SK-N-SH (cell line): ENCODE data around the gene TUBB6. TPM values are rescaled to one million over a fixed set of nuclear protein-coding genes. Genes with fewer than 3 reads are reported as not detected.

ENCODE experiments used
- CTCF ChIA-PET: fragments of 300-600, 350-600 bp; formaldehyde crosslinking; extraction: SDS; loops from one replicate; lab custom pipeline; 2021; lab: Yijun Ruan, JAX
- POLR2A ChIA-PET: fragments of 350-600 bp; sonication (Branson Sonifier 250); formaldehyde crosslinking; extraction: SDS; loops from one replicate; lab custom pipeline; 2020; ENCODE audit warnings: antibody characterized with exemption, inconsistent platforms; lab: Yijun Ruan, JAX
- DNase-seq: peaks from one replicate; pipeline ENCODE4 v3.0.0; 2012
- H2AFZ ChIP-seq: fragments of 200-600 bp; sonication (generic); 2 replicates; pipeline ENCODE4 v1.8.1; 2016; ENCODE audit warnings: antibody characterized with exemption, mild to moderate bottlenecking, low read depth
- H3F3A ChIP-seq: fragments of 200-600 bp; sonication (generic); replicated peaks from 2 replicates; pipeline ENCODE3; 2016; ENCODE audit warnings: antibody characterized with exemption, mild to moderate bottlenecking; ENCODE audit not compliant: insufficient read depth
- H3K27ac ChIP-seq, 2 experiments: fragments of 200-500 bp in 1 of 2; fragments of 200-600 bp in 1 of 2; sonication (Bioruptor generic) in 1 of 2; sonication (generic), shearing (Covaris generic) in 1 of 2; 2 replicates each; pipeline versions ENCODE4 v1.5.1 to v1.6.1; 2014 to 2016; ENCODE audit warnings: low read depth in 2 of 2, inconsistent platforms in 1 of 2, low read length in 1 of 2, mild to moderate bottlenecking in 1 of 2, mixed read lengths in 1 of 2
- H3K27me3 ChIP-seq: fragments of 200-600 bp; sonication (generic), shearing (Covaris generic); 2 replicates; pipeline ENCODE4 v1.6.1; 2016; ENCODE audit warnings: mixed run types; ENCODE audit not compliant: insufficient read depth
- H3K36me3 ChIP-seq, 2 experiments: fragments of 200-500 bp in 1 of 2; fragments of 200-600 bp in 1 of 2; sonication (Bioruptor generic) in 1 of 2; sonication (generic) in 1 of 2; replicated peaks in 1 of 2; 2 replicates each; pipeline versions ENCODE3 to v1.5.1; 2014 to 2016; ENCODE audit warnings: low read length in 1 of 2, mild to moderate bottlenecking in 1 of 2; ENCODE audit not compliant: insufficient read depth in 2 of 2, control insufficient read depth in 1 of 2
- H3K4me1 ChIP-seq, 2 experiments: fragments of 200-500 bp in 1 of 2; fragments of 200-600 bp in 1 of 2; sonication (Bioruptor generic) in 1 of 2; sonication (generic), shearing (Covaris generic) in 1 of 2; 2 replicates each; pipeline versions ENCODE4 v1.5.1 to v1.6.1; 2014 to 2016; ENCODE audit warnings: low read depth in 1 of 2, low read length in 1 of 2, mixed run types in 1 of 2; ENCODE audit not compliant: insufficient read depth in 2 of 2, control insufficient read depth in 1 of 2
- H3K4me2 ChIP-seq: fragments of 200-600 bp; sonication (generic), shearing (Covaris generic); 2 replicates; pipeline ENCODE4 v1.6.1; 2017; ENCODE audit warnings: mixed run types
- H3K4me3 ChIP-seq, 2 experiments: fragments of 200-500 bp in 1 of 2; fragments of 200-600 bp in 1 of 2; sonication (Bioruptor generic) in 1 of 2; sonication (generic), shearing (Covaris generic) in 1 of 2; 2 replicates each; pipeline versions ENCODE4 v1.5.1 to v1.8.1; 2014 to 2016; ENCODE audit warnings: low read depth in 2 of 2, inconsistent platforms in 1 of 2, low read length in 1 of 2, mild to moderate bottlenecking in 1 of 2, mixed read lengths in 1 of 2, moderate library complexity in 1 of 2
- H3K79me2 ChIP-seq: fragments of 200-600 bp; sonication (generic); 2 replicates; pipeline ENCODE4 v1.8.1; 2017; ENCODE audit warnings: mild to moderate bottlenecking; ENCODE audit not compliant: insufficient read depth
- H3K9ac ChIP-seq: fragments of 200-600 bp; sonication (generic); 2 replicates; pipeline ENCODE4 v1.6.1; 2017; ENCODE audit warnings: mixed run types
- H3K9me2 ChIP-seq: fragments of 200-600 bp; sonication (generic); 2 replicates; pipeline ENCODE4 v1.6.1; 2017; ENCODE audit warnings: mixed run types
- H3K9me3 ChIP-seq: fragments of 200-600 bp; sonication (generic); 2 replicates; pipeline ENCODE4 v1.6.1; 2017; ENCODE audit warnings: mixed run types, mild to moderate bottlenecking, moderate library complexity
- H4K20me1 ChIP-seq: fragments of 200-600 bp; sonication (generic); 2 replicates; pipeline ENCODE4 v1.6.1; 2017; ENCODE audit warnings: mild to moderate bottlenecking, mixed run types; ENCODE audit not compliant: insufficient read depth
- CHD2 ChIP-seq: fragments of 150-350 bp; IDR thresholded peaks from 2 replicates; pipeline ENCODE4 v1.6.1; 2018; ENCODE audit warnings: low read length; ENCODE audit not compliant: partially characterized antibody
- EP300 ChIP-seq, 2 experiments: IDR thresholded peaks; 2 replicates each; pipeline versions ENCODE4 v1.4.0 to v1.6.1; 2012; ENCODE audit warnings: borderline replicate concordance in 1 of 2, low read depth in 1 of 2, low read length in 1 of 2
- EZH2phosphoT487 ChIP-seq: fragments of 200-600 bp; sonication (generic); IDR thresholded peaks from 2 replicates; pipeline ENCODE4 v1.6.1; 2017; ENCODE audit warnings: low read depth, mixed run types, mild to moderate bottlenecking, antibody characterized with exemption, moderate library complexity, borderline replicate concordance
- FOSL2 ChIP-seq: IDR thresholded peaks from 2 replicates; pipeline ENCODE4 v1.4.0; 2012; ENCODE audit warnings: low read depth, mild to moderate bottlenecking, moderate library complexity, borderline replicate concordance
- FOXJ3 ChIP-seq: sonication (generic); formaldehyde crosslinking; IDR thresholded peaks from 2 replicates; pipeline ENCODE4 v1.5.1; 2020; ENCODE audit warnings: mild to moderate bottlenecking, missing genetic modification reagents
- GABPA ChIP-seq: IDR thresholded peaks from 2 replicates; pipeline ENCODE4 v1.4.0; 2012; ENCODE audit warnings: low read depth, mild to moderate bottlenecking
- GATA2 ChIP-seq: sonication (generic); formaldehyde crosslinking; IDR thresholded peaks from 2 replicates; pipeline ENCODE4 v1.5.0; 2020; ENCODE audit warnings: mild to moderate bottlenecking, missing genetic modification reagents
- IRF3 ChIP-seq: fragments of 150-350 bp; IDR thresholded peaks from 2 replicates; pipeline ENCODE4 v1.6.1; 2016; ENCODE audit warnings: mild to moderate bottlenecking, low read depth, low read length
- JUND ChIP-seq: IDR thresholded peaks from 2 replicates; pipeline ENCODE4 v1.4.0; 2012
- MAX ChIP-seq: IDR thresholded peaks from 2 replicates; pipeline ENCODE4 v1.4.0; 2012; ENCODE audit warnings: low read depth
- MEF2A ChIP-seq: IDR thresholded peaks from 2 replicates; pipeline ENCODE4 v1.4.0; 2012; ENCODE audit warnings: low read depth, borderline replicate concordance
- NRF1 ChIP-seq: IDR thresholded peaks from 2 replicates; pipeline ENCODE4 v1.6.1; 2012; ENCODE audit warnings: low read depth, mild to moderate bottlenecking, low read length
- REST ChIP-seq: IDR thresholded peaks from 2 replicates; pipeline ENCODE4 v1.6.1; 2012; ENCODE audit warnings: mild to moderate bottlenecking, low read depth, low read length, moderate library complexity
- RFX5 ChIP-seq: IDR thresholded peaks from 2 replicates; pipeline ENCODE4 v1.6.1; 2012; ENCODE audit warnings: mild to moderate bottlenecking, improper control_type of control experiment, low read length
- RXRA ChIP-seq: IDR thresholded peaks from 2 replicates; pipeline ENCODE4 v1.4.0; 2012; ENCODE audit warnings: low read depth, mild to moderate bottlenecking, borderline replicate concordance
- SIN3A ChIP-seq: IDR thresholded peaks from 2 replicates; pipeline ENCODE4 v1.6.1; 2012; ENCODE audit warnings: low read depth, mild to moderate bottlenecking, low read length, moderate library complexity, borderline replicate concordance
- TAF1 ChIP-seq: IDR thresholded peaks from 2 replicates; pipeline ENCODE4 v1.6.1; 2012; ENCODE audit warnings: low read depth, mild to moderate bottlenecking, low read length, moderate library complexity, borderline replicate concordance
- TCF12 ChIP-seq: IDR thresholded peaks from 2 replicates; pipeline ENCODE4 v1.4.0; 2012
- TEAD4 ChIP-seq: IDR thresholded peaks from 2 replicates; pipeline ENCODE4 v1.4.0; 2012; ENCODE audit warnings: mild to moderate bottlenecking, borderline replicate concordance; ENCODE audit not compliant: insufficient read depth
- YY1 ChIP-seq: IDR thresholded peaks from 2 replicates; pipeline ENCODE4 v1.4.0; 2012; ENCODE audit warnings: low read depth, mild to moderate bottlenecking
- ZBTB33 ChIP-seq: IDR thresholded peaks from 2 replicates; pipeline ENCODE4 v1.4.0; 2012; ENCODE audit warnings: low read depth, borderline replicate concordance
- WGBS: methylation state at CpG from one replicate; pipeline ENCODE4 v1.1.6; 2017; ENCODE audit warnings: low lambda C conversion rate; 5-methylcytosine and 5-hydroxymethylcytosine counted together
- polyA plus RNA-seq, 3 experiments: library from polyadenylated mRNA; depleted of rRNA; stranded (reverse); fragments of >200 nt; gene quantifications; 2 replicates each; pipeline ENCODE4 v1.2.3, GENCODE V29; 2012
- TF ChIP-seq, protein P1 (sequence below): IDR thresholded peaks from 2 replicates; pipeline ENCODE4; 2012
- TF ChIP-seq, protein P2 (sequence below): IDR thresholded peaks from 2 replicates; pipeline ENCODE4 v1.4.0; 2012; ENCODE audit warnings: low read depth, borderline replicate concordance

Gene TUBB6
- polyA plus RNA-seq, 1 of the 3 experiments (the other 2 are of a cell fraction), result 387 TPM

DNA sequence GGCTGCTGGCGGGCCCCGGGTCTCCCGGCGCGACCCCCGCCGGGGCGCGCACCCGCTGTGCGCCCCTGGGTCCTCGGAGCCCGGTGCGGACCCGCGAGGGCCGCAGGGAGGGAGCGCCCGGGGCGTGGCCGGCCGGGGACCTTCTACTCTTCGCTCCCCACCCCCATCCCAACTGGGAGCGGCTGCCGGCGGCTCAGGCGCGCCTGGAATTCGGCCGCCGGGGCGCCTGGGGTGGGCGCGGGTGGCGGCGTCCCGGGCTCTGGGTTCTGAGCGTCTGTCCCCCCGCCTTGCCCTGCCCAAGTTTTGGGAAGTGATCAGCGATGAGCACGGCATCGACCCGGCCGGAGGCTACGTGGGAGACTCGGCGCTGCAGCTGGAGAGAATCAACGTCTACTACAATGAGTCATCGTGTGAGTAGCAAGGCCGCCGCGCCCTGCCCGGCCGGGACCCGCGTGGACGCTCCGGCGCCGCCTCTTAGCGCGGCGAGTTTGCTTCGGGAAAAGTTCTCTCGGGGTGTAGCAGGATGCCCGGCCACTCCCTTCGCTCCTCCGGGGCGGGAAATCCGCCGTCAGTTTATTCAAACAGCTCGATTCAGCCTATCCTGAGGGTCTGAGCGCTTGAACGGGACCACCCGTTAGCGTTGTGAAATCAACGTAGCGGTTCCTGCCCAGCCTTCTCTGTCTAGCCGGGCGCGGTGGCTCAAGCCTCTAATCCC lies 502 bp downstream of the TUBB6 start:
- Histone ChIP-seq H3K9ac (peak overlapping the region; percentile 99), H3K4me2 (peak overlapping the region; percentile 77), H4K20me1 (peaks cover 10% of the 10 kb centered on the region; the same call in 1 of the 2 replicates), H3K4me1 (peaks cover 3 to 15% of the 10 kb centered on the region in 2 experiments; a peak in 2 of 4 replicates), H3K79me2 (peaks cover 65% of the 10 kb centered on the region), H2AFZ (peak overlapping the region; percentile 46; the same call in 1 of the 2 replicates), H3K9me3 (peaks cover 14% of the 10 kb centered on the region), H3K27me3 (no peaks in the 10 kb centered on the region), H3K27ac (peak overlapping the region; percentile 70 to 93)
- CTCF ChIA-PET, result interaction anchor here (1.2 to 3.1 kb wide), 3 partner anchors 19 to 37 kb away, joined by 3 to 10 read pairs (median 6); no protein-coding TSS in a partner anchor
- 3% methylated on average over 11 of the region's 81 CpGs for WGBS
- TF ChIP-seq GATA2 (CRISPR knock-in tag), result no peak
- TF ChIP-seq TEAD4, result 0 out of 2 replicates have a peak, but pooled peaks have one; percentile 31
- no peak for TF ChIP-seq RFX5
- TF ChIP-seq EZH2phosphoT487, result no peak
- TF ChIP-seq MAX, result peak; percentile 91
- TF ChIP-seq ZBTB33, result 0 out of 2 replicates have a peak, but pooled peaks have one; percentile 7
- TF ChIP-seq SIN3A, result 0 out of 2 replicates have a peak, but pooled peaks have one; percentile 59
- TF ChIP-seq, protein P1, sequence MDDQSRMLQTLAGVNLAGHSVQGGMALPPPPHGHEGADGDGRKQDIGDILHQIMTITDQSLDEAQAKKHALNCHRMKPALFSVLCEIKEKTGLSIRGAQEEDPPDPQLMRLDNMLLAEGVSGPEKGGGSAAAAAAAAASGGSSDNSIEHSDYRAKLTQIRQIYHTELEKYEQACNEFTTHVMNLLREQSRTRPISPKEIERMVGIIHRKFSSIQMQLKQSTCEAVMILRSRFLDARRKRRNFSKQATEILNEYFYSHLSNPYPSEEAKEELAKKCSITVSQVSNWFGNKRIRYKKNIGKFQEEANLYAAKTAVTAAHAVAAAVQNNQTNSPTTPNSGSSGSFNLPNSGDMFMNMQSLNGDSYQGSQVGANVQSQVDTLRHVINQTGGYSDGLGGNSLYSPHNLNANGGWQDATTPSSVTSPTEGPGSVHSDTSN, result peak; percentile 40; the same call in 1 of the 2 replicates
- no peak for TF ChIP-seq REST
- no peak for TF ChIP-seq GABPA
- no peak; a peak in 1 of 4 replicates for TF ChIP-seq EP300 (IDR thresholded peaks at IDR 0.05; ENCODE audit: borderline replicate concordance in 1 of 2, low read depth in 1 of 2, low read length in 1 of 2)
- no peak for TF ChIP-seq NRF1
- TF ChIP-seq IRF3, result no peak
- TF ChIP-seq TAF1, result peak; percentile 59
- TF ChIP-seq RXRA, result 0 out of 2 replicates have a peak, but pooled peaks have one; percentile 21
- peak; percentile 74 for TF ChIP-seq TCF12
- no peak for TF ChIP-seq YY1
- TF ChIP-seq CHD2, result no peak
- TF ChIP-seq FOXJ3 (CRISPR knock-in tag), result no peak
- TF ChIP-seq MEF2A, result no peak
- peak; percentile 66 for TF ChIP-seq JUND
- peak; percentile 87; the same call in 1 of the 2 replicates for TF ChIP-seq FOSL2
- TF ChIP-seq, protein P2, sequence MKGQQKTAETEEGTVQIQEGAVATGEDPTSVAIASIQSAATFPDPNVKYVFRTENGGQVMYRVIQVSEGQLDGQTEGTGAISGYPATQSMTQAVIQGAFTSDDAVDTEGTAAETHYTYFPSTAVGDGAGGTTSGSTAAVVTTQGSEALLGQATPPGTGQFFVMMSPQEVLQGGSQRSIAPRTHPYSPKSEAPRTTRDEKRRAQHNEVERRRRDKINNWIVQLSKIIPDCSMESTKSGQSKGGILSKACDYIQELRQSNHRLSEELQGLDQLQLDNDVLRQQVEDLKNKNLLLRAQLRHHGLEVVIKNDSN, result no peak
- TF ChIP-seq, all 33 proteins: peak for 10
- peaks cover 27% of the 10 kb centered on the region for H3F3A ChIP-seq
- H3K36me3 ChIP-seq, result peaks cover 9 to 43% of the 10 kb centered on the region in 2 experiments
- POLR2A ChIA-PET, result no interaction called here
- H3K4me3 ChIP-seq, result peak overlapping the region; percentile 71 to 84
- peak; percentile 76 for DNase-seq
- no peaks in the 10 kb centered on the region for H3K9me2 ChIP-seq
